Measurements from ENCODE around the gene GABRA4.

GABRA4 gene

GRCh38 chr4:46924789-46925529, 68.4 kb downstream of the GABRA4 start:
- no peak for DNase-seq

DNA sequence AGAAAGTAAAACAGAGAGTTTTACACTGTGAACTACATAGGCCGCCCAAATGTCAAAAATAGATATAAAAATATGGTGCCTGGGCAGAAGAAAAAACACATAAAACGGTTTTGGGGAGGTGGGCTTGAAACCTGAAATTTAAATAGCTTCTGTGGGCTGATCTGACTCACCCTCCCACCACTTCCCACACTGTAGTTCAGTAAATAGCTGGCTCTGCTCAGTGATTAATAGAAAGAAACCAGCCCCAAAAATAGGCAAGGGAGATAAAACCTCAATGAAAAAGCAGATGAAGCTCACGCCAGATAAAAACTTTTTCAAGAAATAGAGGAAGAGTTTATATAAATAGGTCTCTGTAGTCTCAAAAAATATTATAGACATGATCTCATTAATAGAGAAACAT, 71.2 kb downstream of the GABRA4 start:
- DNase-seq, result no peak

- no peak for DNase-seq
Measured at GRCh38 chr4:46909078-46909477, 84.3 kb downstream of the GABRA4 start, which contains the start of gene COX7B2. COX7B2 (minus strand) TSS chr4:46909245; CDS start chr4:46735192, 174,053 bp downstream.

DNA sequence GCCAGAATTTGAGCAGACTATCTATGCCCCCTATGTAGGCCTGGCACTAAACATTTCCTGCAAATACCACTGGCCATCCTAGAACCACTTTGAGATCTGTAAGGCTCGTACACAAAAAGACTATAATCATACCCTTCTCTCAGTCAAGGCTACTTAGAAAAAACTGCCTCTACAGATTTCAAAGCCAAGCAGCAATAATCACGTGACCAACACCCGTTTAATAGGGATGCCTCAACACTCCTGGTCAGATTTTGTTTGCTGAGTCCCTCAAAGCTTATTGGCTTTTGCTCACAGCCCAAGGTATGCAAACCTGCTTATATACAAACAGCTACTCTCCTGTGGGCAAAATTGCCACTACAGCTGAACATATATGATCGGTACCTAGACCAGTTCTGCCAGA, 85.2 kb downstream of the GABRA4 start:
- no peak for DNase-seq

DNA sequence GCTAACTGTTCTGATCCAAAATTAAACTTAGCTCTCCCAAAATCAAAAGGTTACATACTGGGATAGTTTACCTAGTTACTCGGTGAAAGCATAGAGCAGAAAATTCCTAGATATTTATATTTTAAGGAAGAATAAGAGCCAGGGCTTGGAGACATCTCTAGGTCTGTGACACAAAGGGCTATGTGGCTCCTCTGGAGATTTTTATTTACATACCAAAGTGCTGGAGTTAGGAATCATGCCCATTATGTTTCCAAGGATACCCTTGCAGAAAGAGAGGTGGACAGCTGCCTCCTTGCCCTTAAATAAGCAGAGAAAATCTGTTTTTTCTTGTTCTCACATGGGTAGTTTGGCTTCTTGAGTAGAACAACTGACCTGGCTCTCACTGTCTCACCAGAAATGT, 93.3 kb downstream of the GABRA4 start:
- no peak for DNase-seq

- no peak for DNase-seq
Measured at GRCh38 chr4:46894826-46895225, 98.6 kb downstream of the GABRA4 start.

DNA sequence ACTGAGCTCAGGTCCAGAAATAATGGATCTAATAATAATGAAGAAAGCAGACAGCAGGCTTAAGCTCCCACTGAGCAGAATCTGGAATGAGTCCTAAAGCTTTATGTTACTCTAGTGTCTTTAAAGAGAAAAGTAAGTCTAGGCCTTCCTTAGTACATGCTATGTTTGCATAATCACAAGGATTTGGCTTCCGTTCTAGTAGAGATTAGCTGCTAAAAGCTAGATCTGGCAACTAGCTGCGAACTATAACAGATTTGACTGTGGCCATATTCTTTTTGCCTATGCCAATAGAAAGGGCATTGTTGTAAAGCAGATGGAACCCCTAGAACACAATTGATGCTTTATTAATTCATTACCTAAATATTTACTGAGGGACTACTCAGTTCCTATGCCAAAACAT, 103.3 kb downstream of the GABRA4 start:
- DNase-seq, result no peak

- no peak for DNase-seq
Measured at GRCh38 chr4:46889410-46889809, 104.0 kb downstream of the GABRA4 start.

- DNase-seq, result no peak
Measured at GRCh38 chr4:46886711-46887110, 106.7 kb downstream of the GABRA4 start.

- DNase-seq, result no peak
Measured at GRCh38 chr4:46878641-46879040, 114.7 kb downstream of the GABRA4 start.

GRCh38 chr4:46874811-46875210, 118.6 kb downstream of the GABRA4 start:
- DNase-seq, result no peak

DNA sequence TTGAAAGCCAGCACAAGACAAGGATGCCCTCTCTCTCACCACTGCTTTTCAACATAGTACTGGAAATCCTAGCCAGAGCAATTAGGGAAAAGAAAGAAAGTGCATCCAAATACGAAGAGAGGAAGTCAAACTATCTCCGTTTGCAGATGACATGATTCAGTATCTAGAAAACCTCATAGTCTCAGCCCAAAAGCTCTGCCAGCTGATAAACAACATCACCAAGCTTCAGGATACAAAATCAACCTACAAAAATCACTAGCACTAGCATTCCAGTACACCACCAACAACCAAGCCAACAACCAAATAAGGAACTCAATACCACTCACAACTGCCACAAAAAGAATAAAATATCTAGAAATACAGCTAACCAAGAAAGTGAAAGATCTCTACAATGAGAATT, 123.0 kb downstream of the GABRA4 start:
- no peak for DNase-seq

All from activated gamma-delta T cell treated with Interleukin-2 at 50 U/mL for 16 hours (primary cell).